GM21737 (cell line): ENCODE data around the gene PAWR.
"Not testable (repeated sequence)": the region's sequence is repeated elsewhere in the genome, so short reads cannot be mapped to it uniquely, and the experiment has no call there.

Experiments used
- ATAC-seq: cut with Tn5 transposase; IDR thresholded peaks from one replicate; pipeline ENCODE4 v1.9.1; 2021; ENCODE audit warnings: mild to moderate bottlenecking, moderate library complexity; ENCODE audit not compliant: unreplicated experiment

Gene PAWR

GRCh38 chr12:79553863-79554574, 136.7 kb downstream of the PAWR start:
- ATAC-seq = no peak

GRCh38 chr12:79552192-79552591, 138.6 kb downstream of the PAWR start:
- no peak for ATAC-seq

- no peak for ATAC-seq
These were observed 141.1 kb downstream of the PAWR start for GRCh38 chr12:79549531-79550271.

- ATAC-seq = no peak
These were observed 142.2 kb downstream of the PAWR start for GRCh38 chr12:79548610-79548924.

- ATAC-seq = peak; percentile 65
These were observed 142.8 kb downstream of the PAWR start for GRCh38 chr12:79547735-79548609.

- ATAC-seq = no peak
These were observed 143.6 kb downstream of the PAWR start for GRCh38 chr12:79547044-79547734.

GRCh38 chr12:79546466-79547043, 144.2 kb downstream of the PAWR start:
- ATAC-seq = no peak

GRCh38 chr12:79544439-79544838, 146.3 kb downstream of the PAWR start:
- not testable (repeated sequence) for ATAC-seq

GRCh38 chr12:79537675-79538074, 153.1 kb downstream of the PAWR start:
- no peak for ATAC-seq

GRCh38 chr12:79535751-79536150, 155.0 kb downstream of the PAWR start:
- ATAC-seq = no peak
